ENCODE data around the gene NACC1.

NACC1 gene

GRCh38 chr19:13089139-13089856 lies 28.8 kb upstream of the NACC1 start:
- DNase-seq, result peak; percentile 9

GRCh38 chr19:13089857-13090507 lies 28.1 kb upstream of the NACC1 start:
- no peak for DNase-seq

GRCh38 chr19:13090511-13091231 lies 27.4 kb upstream of the NACC1 start:
- DNase-seq, result no peak

- DNase-seq, result no peak
These were observed 26.5 kb upstream of the NACC1 start for GRCh38 chr19:13091400-13092157.

- no peak for DNase-seq
These were observed 25.9 kb upstream of the NACC1 start for GRCh38 chr19:13092158-13092543.

- no peak for DNase-seq
These were observed 25.3 kb upstream of the NACC1 start for GRCh38 chr19:13092606-13093235.

GRCh38 chr19:13093407-13094105 lies 24.5 kb upstream of the NACC1 start:
- peak; percentile 58 for DNase-seq

- DNase-seq, result no peak
These were observed 24.0 kb upstream of the NACC1 start for GRCh38 chr19:13094106-13094504.

GRCh38 chr19:13094771-13095392 lies 23.2 kb upstream of the NACC1 start:
- no peak for DNase-seq

- no peak for DNase-seq
These were observed 22.7 kb upstream of the NACC1 start for GRCh38 chr19:13095393-13095784.

GRCh38 chr19:13095934-13096927 lies 21.8 kb upstream of the NACC1 start:
- DNase-seq, result no peak

- no peak for DNase-seq
These were observed 21.0 kb upstream of the NACC1 start for GRCh38 chr19:13097033-13097462.

GRCh38 chr19:13097463-13098258 lies 20.4 kb upstream of the NACC1 start:
- DNase-seq, result no peak

GRCh38 chr19:13098277-13099072 lies 19.6 kb upstream of the NACC1 start:
- DNase-seq, result no peak

GRCh38 chr19:13099073-13099999 lies 18.7 kb upstream of the NACC1 start:
- DNase-seq, result no peak

- no peak for DNase-seq
These were observed 18.0 kb upstream of the NACC1 start for GRCh38 chr19:13100031-13100588.

All from NCI-H226 (cell line).